Hepatocyte (in vitro differentiated cells): ENCODE measurements around the gene C1orf122. TPM values are rescaled to one million over a fixed set of nuclear protein-coding genes. Genes with fewer than 3 reads are reported as not detected.

Experiments used
- DNase-seq: peaks from one replicate; pipeline ENCODE4 v3.0.0-alpha.2; 2016; ENCODE audit warnings: low spot score
- H2AFZ ChIP-seq: fragments of 200-600 bp; sonication (generic); 2 replicates; pipeline ENCODE4 v1.6.0; 2016; ENCODE audit warnings: antibody characterized with exemption, mild to moderate bottlenecking
- H3K27ac ChIP-seq: fragments of 200-600 bp; sonication (generic); 2 replicates; pipeline ENCODE4 v1.5.1; 2016; ENCODE audit warnings: mild to moderate bottlenecking
- H3K27me3 ChIP-seq: fragments of 200-600 bp; sonication (generic); 2 replicates; pipeline ENCODE4 v1.6.1; 2016
- H3K36me3 ChIP-seq: fragments of 200-600 bp; sonication (generic); replicated peaks from 2 replicates; pipeline ENCODE4 v1.5.1; 2016; ENCODE audit warnings: low read depth; ENCODE audit not compliant: insufficient read depth
- H3K4me1 ChIP-seq: fragments of 200-600 bp; sonication (generic); 2 replicates; pipeline ENCODE4 v1.5.1; 2016; ENCODE audit warnings: mild to moderate bottlenecking, moderate library complexity; ENCODE audit not compliant: insufficient read depth
- H3K4me2 ChIP-seq: fragments of 200-600 bp; sonication (generic); 2 replicates; pipeline ENCODE4 v1.6.0; 2016
- H3K4me3 ChIP-seq: fragments of 200-600 bp; sonication (generic); 2 replicates; pipeline ENCODE4 v1.5.1; 2016; ENCODE audit warnings: mild to moderate bottlenecking
- H3K79me2 ChIP-seq: fragments of 200-600 bp; sonication (generic); 2 replicates; pipeline ENCODE4 v1.6.0; 2017; ENCODE audit warnings: mild to moderate bottlenecking
- H3K9me2 ChIP-seq: fragments of 200-600 bp; sonication (generic); replicated peaks from 2 replicates; pipeline ENCODE4 v1.6.0; 2017; ENCODE audit warnings: mild to moderate bottlenecking; ENCODE audit not compliant: insufficient read depth
- H3K9me3 ChIP-seq: fragments of 200-600 bp; sonication (generic); 2 replicates; pipeline ENCODE4 v1.5.1; 2016; ENCODE audit warnings: low read depth, mild to moderate bottlenecking
- H4K20me1 ChIP-seq: fragments of 200-600 bp; sonication (generic); 2 replicates; pipeline ENCODE4 v1.6.0; 2016; ENCODE audit warnings: mild to moderate bottlenecking; ENCODE audit not compliant: insufficient read depth, poor library complexity, severe bottlenecking
- CTCF ChIP-seq: fragments of 200-600 bp; sonication (generic); IDR thresholded peaks from 2 replicates; pipeline ENCODE4 v1.5.1; 2016; ENCODE audit warnings: antibody characterized with exemption, mild to moderate bottlenecking; ENCODE audit not compliant: poor library complexity
- EZH2 ChIP-seq: fragments of 200-600 bp; sonication (generic); IDR thresholded peaks from 2 replicates; pipeline ENCODE4 v1.6.1; 2016; ENCODE audit warnings: antibody characterized with exemption, mild to moderate bottlenecking, borderline replicate concordance
- EZH2phosphoT487 ChIP-seq: fragments of 200-600 bp; sonication (generic); IDR thresholded peaks from one replicate; pipeline ENCODE4 v1.6.1; 2018; ENCODE audit warnings: antibody characterized with exemption, mild to moderate bottlenecking, low read depth, moderate library complexity; ENCODE audit not compliant: unreplicated experiment, severe bottlenecking
- WGBS: methylation state at CpG from one replicate; pipeline ENCODE4 v1.1.6; 2016; ENCODE audit warnings: low lambda C conversion rate; ENCODE audit errors: missing lambda C conversion rate; 5-methylcytosine and 5-hydroxymethylcytosine counted together
- polyA plus RNA-seq: library from polyadenylated mRNA; unstranded; fragments of >200 nt; fragmentation: Nextera tagmentation; extraction: Ambion mirVana; gene quantifications from 2 replicates; pipeline ENCODE4 v1.2.1, GENCODE V29; 2016
- total RNA-seq: library from RNA; depleted of rRNA; stranded (reverse); fragments of >200 nt; gene quantifications from 2 replicates; pipeline ENCODE4 v1.2.3, GENCODE V29; 2014

Gene C1orf122
- total and polyA plus RNA-seq, 2 experiments from 2014 or later = 63.8 to 166 TPM

GRCh38 chr1:37851262-37851661, 43.7 kb downstream of the C1orf122 start:
- Histone ChIP-seq H3K79me2 (peaks cover 94% of the 10 kb centered on the region), H3K4me2 (no peak overlapping the region), H4K20me1 (peaks cover 17% of the 10 kb centered on the region)

GRCh38 chr1:37851782-37852210, 44.2 kb downstream of the C1orf122 start:
- 85% methylated on average over 2 of the region's 2 CpGs for WGBS
- Histone ChIP-seq H4K20me1 (peaks cover 17% of the 10 kb centered on the region), H3K79me2 (peaks cover 96% of the 10 kb centered on the region)

More at GRCh38 chr1:37851262-37851661, 43.7 kb downstream of the C1orf122 start:
- H3K27ac ChIP-seq = no peak overlapping the region
- no peak overlapping the region for H3K4me3 ChIP-seq
- no peak overlapping the region for H2AFZ ChIP-seq
- H3K9me2 ChIP-seq = no peaks in the 10 kb centered on the region
- no peaks in the 10 kb centered on the region for H3K27me3 ChIP-seq
- TF ChIP-seq EZH2 (no peak), CTCF (no peak), EZH2phosphoT487 (no peak)
- H3K4me1 ChIP-seq = no peaks in the 10 kb centered on the region
- DNase-seq = no peak
- no peaks in the 10 kb centered on the region for H3K36me3 ChIP-seq
- no peaks in the 10 kb centered on the region for H3K9me3 ChIP-seq

GRCh38 chr1:37853157-37853556, 45.6 kb downstream of the C1orf122 start:
- TF ChIP-seq CTCF (no peak), EZH2 (no peak), EZH2phosphoT487 (no peak)
- H3K9me2 ChIP-seq = no peaks in the 10 kb centered on the region
- H4K20me1 ChIP-seq = peaks cover 12% of the 10 kb centered on the region
- H3K9me3 ChIP-seq = no peaks in the 10 kb centered on the region
- DNase-seq = no peak
- no peak overlapping the region for H2AFZ ChIP-seq
- H3K4me1 ChIP-seq = peaks cover 5% of the 10 kb centered on the region
- no peak overlapping the region for H3K4me3 ChIP-seq
- no peak overlapping the region for H3K4me2 ChIP-seq
- H3K36me3 ChIP-seq = no peaks in the 10 kb centered on the region
- no peak overlapping the region for H3K27ac ChIP-seq
- peaks cover 96% of the 10 kb centered on the region for H3K79me2 ChIP-seq
- no peaks in the 10 kb centered on the region for H3K27me3 ChIP-seq

More at GRCh38 chr1:37851782-37852210, 44.2 kb downstream of the C1orf122 start:
- Histone ChIP-seq H3K4me3 (no peak overlapping the region), H3K9me2 (no peaks in the 10 kb centered on the region), H3K4me2 (no peak overlapping the region), H3K9me3 (no peaks in the 10 kb centered on the region), H3K27me3 (no peaks in the 10 kb centered on the region), H3K4me1 (no peaks in the 10 kb centered on the region), H3K36me3 (no peaks in the 10 kb centered on the region), H3K27ac (no peak overlapping the region), H2AFZ (no peak overlapping the region)
- no peak for TF ChIP-seq CTCF
- no peak for DNase-seq

- Histone ChIP-seq H3K4me1 (peaks cover 10% of the 10 kb centered on the region), H3K4me2 (no peak overlapping the region), H3K27ac (no peak overlapping the region), H3K9me3 (no peaks in the 10 kb centered on the region), H3K9me2 (no peaks in the 10 kb centered on the region), H2AFZ (no peak overlapping the region), H3K36me3 (no peaks in the 10 kb centered on the region), H3K79me2 (peaks cover 94% of the 10 kb centered on the region), H3K27me3 (no peaks in the 10 kb centered on the region), H4K20me1 (peaks cover 18% of the 10 kb centered on the region), H3K4me3 (no peak overlapping the region)
- WGBS = 94% methylated on average over 6 of the region's 6 CpGs
- TF ChIP-seq CTCF = no peak
- no peak for TF ChIP-seq EZH2
- TF ChIP-seq EZH2phosphoT487 = no peak
- no peak for DNase-seq
These were observed 46.8 kb downstream of the C1orf122 start for GRCh38 chr1:37854406-37854805.
